OCI-LY3 (cell line): ENCODE results near the gene PPP1R14D.

Experiments used
- H2AFZ ChIP-seq: fragments of 200-600, 300-600 bp; shearing (Covaris generic); 2 replicates; pipeline ENCODE4 v1.6.0; 2014; ENCODE audit warnings: antibody characterized with exemption, low read depth, low read length
- H3K27ac ChIP-seq: fragments of 200-600, 300-600 bp; sonication (generic); 2 replicates; pipeline ENCODE4 v1.5.1; 2014; ENCODE audit warnings: mild to moderate bottlenecking, low read length, moderate library complexity, mixed read lengths
- H3K27me3 ChIP-seq: fragments of 200-600, 300-600 bp; sonication (generic); 2 replicates; pipeline ENCODE4 v1.6.1; 2014; ENCODE audit warnings: low read depth, low read length, mixed read lengths
- H3K36me3 ChIP-seq: fragments of 200-600, 300-600 bp; sonication (generic); replicated peaks from 2 replicates; pipeline ENCODE3; 2014; ENCODE audit warnings: low read depth, low read length, mixed read lengths
- H3K4me1 ChIP-seq: fragments of 300-600, 200-600 bp; sonication (generic); 2 replicates; pipeline ENCODE4 v1.6.1; 2014; ENCODE audit warnings: low read length, mixed read lengths
- H3K4me2 ChIP-seq: fragments of 200-600, 300-600 bp; sonication (generic); 2 replicates; pipeline ENCODE4 v1.6.1; 2014; ENCODE audit warnings: low read length, mixed read lengths
- H3K4me3 ChIP-seq: fragments of 300-600, 200-600 bp; sonication (generic); 2 replicates; pipeline ENCODE4 v1.5.1; 2014; ENCODE audit warnings: antibody characterized with exemption, mild to moderate bottlenecking, low read length, moderate library complexity
- H3K79me2 ChIP-seq: fragments of 300-600, 200-600 bp; shearing (Covaris generic); 2 replicates; pipeline ENCODE4 v1.6.1; 2014; ENCODE audit warnings: mild to moderate bottlenecking, low read length, mixed read lengths
- H3K9ac ChIP-seq: fragments of 300-600, 200-600 bp; shearing (Covaris generic); 2 replicates; pipeline ENCODE4 v1.6.0; 2014; ENCODE audit warnings: mild to moderate bottlenecking, low read length, moderate library complexity
- H3K9me3 ChIP-seq: fragments of 200-600, 300-600 bp; shearing (Covaris generic); 2 replicates; pipeline ENCODE4 v1.6.1; 2014; ENCODE audit warnings: low read length, mixed read lengths; ENCODE audit not compliant: insufficient read depth
- H4K20me1 ChIP-seq: fragments of 200-600, 300-600 bp; sonication (generic); 2 replicates; pipeline ENCODE4 v1.6.1; 2016; ENCODE audit warnings: low read length, mixed read lengths; ENCODE audit not compliant: insufficient read depth
- EZH2phosphoT487 ChIP-seq: fragments of 200-600 bp; shearing (Covaris generic); IDR thresholded peaks from 2 replicates; pipeline ENCODE4 v1.6.1; 2018; ENCODE audit warnings: antibody characterized with exemption, mixed run types, low read depth
- TF ChIP-seq, protein P1 (sequence below): fragments of 200-600, 300-600 bp; sonication (generic); IDR thresholded peaks from 2 replicates; pipeline ENCODE4 v1.5.1; 2014; ENCODE audit warnings: antibody characterized with exemption, low read length, low read depth

PPP1R14D gene

DNA sequence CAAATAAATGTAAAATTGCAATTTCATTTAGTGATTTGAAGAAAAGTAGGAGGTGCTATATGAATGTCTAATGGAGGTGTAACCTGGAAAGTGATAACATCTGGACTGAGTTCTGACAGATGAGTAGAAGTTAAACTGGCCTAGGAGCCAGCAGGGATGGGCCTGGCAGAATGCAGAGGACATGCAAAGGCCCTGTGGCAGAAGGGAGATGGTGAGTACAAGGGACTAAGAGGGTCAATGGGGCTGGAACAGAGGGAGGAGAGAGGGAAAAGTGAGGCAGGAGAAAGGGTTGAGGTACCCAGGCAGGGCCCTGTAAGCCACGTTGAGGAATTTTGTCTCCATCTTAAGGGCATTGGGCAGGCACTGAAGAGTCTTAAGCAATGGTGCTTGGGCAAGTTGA lies 3.4 kb upstream of the PPP1R14D start:
- no peak overlapping the region for H3K4me2 ChIP-seq
- H4K20me1 ChIP-seq: no peaks in the 10 kb centered on the region
- H3K9ac ChIP-seq: no peak overlapping the region
- no peaks in the 10 kb centered on the region for H3K4me1 ChIP-seq
- no peaks in the 10 kb centered on the region for H3K79me2 ChIP-seq
- TF ChIP-seq, protein P1, sequence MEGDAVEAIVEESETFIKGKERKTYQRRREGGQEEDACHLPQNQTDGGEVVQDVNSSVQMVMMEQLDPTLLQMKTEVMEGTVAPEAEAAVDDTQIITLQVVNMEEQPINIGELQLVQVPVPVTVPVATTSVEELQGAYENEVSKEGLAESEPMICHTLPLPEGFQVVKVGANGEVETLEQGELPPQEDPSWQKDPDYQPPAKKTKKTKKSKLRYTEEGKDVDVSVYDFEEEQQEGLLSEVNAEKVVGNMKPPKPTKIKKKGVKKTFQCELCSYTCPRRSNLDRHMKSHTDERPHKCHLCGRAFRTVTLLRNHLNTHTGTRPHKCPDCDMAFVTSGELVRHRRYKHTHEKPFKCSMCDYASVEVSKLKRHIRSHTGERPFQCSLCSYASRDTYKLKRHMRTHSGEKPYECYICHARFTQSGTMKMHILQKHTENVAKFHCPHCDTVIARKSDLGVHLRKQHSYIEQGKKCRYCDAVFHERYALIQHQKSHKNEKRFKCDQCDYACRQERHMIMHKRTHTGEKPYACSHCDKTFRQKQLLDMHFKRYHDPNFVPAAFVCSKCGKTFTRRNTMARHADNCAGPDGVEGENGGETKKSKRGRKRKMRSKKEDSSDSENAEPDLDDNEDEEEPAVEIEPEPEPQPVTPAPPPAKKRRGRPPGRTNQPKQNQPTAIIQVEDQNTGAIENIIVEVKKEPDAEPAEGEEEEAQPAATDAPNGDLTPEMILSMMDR: no peak
- TF ChIP-seq EZH2phosphoT487: no peak
- H3K36me3 ChIP-seq: no peaks in the 10 kb centered on the region
- 0 out of 2 replicates have a peak, but pooled peaks cover 2% of the 10 kb centered on the region for H3K27me3 ChIP-seq
- no peak overlapping the region for H3K4me3 ChIP-seq
- no peaks in the 10 kb centered on the region for H3K9me3 ChIP-seq
- H3K27ac ChIP-seq: no peak overlapping the region
- no peak overlapping the region for H2AFZ ChIP-seq

DNA sequence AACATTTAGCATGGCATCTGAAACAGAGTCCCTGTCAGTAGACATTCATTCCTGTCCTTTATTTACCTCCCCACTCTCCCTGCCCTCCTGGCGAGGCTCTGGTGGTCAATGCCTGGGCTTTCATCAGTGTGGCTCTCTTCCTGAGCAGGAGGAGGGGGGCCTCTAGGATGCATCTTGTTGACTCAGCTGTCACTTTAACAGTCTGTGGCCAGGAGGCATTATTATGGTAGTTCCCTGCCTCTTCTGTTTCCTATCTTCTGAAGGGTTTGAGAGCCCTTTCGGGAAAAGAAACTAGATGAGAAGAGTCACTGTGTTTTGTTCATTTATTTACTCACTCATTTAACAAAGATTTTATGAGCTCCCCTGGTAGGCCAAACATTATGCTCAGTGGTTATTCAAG lies 2.4 kb upstream of the PPP1R14D start:
- H4K20me1 ChIP-seq: no peaks in the 10 kb centered on the region
- H3K36me3 ChIP-seq: no peaks in the 10 kb centered on the region
- H3K4me2 ChIP-seq: no peak overlapping the region
- H3K4me1 ChIP-seq: no peaks in the 10 kb centered on the region
- TF ChIP-seq, protein P1: no peak
- TF ChIP-seq EZH2phosphoT487: no peak
- no peak overlapping the region for H3K9ac ChIP-seq
- no peak overlapping the region for H3K27ac ChIP-seq
- H2AFZ ChIP-seq: no peak overlapping the region
- H3K79me2 ChIP-seq: no peaks in the 10 kb centered on the region
- H3K4me3 ChIP-seq: no peak overlapping the region
- H3K9me3 ChIP-seq: no peaks in the 10 kb centered on the region
- H3K27me3 ChIP-seq: 0 out of 2 replicates have a peak, but pooled peaks cover 4% of the 10 kb centered on the region

DNA sequence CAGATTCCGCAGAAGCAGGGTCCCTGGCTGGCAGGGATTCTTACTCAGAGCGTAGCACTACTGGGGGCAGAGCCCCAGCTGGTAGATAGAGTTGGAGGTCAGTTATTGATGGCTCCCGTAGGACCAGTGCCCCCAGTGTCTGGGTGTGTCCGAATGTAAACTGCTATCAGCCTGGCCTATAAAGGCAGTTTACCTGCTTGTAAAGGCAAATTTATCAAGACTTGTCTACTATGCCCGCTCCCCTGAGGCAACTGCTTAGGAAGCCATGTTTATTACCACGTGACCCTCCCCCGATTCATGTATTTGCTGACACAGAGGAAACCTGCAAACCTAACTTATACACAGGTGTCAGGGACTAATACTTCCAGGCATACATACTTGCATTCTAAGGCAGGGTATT lies 607 bp upstream of the PPP1R14D start:
- Histone ChIP-seq H3K9ac (no peak overlapping the region), H4K20me1 (no peaks in the 10 kb centered on the region), H3K27me3 (0 out of 2 replicates have a peak, but pooled peaks cover 5% of the 10 kb centered on the region), H3K4me2 (peak overlapping the region; percentile 41; the same call in 1 of the 2 replicates), H3K9me3 (no peaks in the 10 kb centered on the region), H3K4me1 (no peaks in the 10 kb centered on the region), H3K79me2 (no peaks in the 10 kb centered on the region), H3K4me3 (peak overlapping the region; percentile 31; the same call in 1 of the 2 replicates), H3K27ac (no peak overlapping the region), H3K36me3 (no peaks in the 10 kb centered on the region), H2AFZ (peak overlapping the region; percentile 70)
- no peak for TF ChIP-seq EZH2phosphoT487
- TF ChIP-seq, protein P1: no peak

GRCh38 chr15:40826423-40827075 lies 2.0 kb downstream of the PPP1R14D start:
- TF ChIP-seq, protein P1: no peak
- no peak for TF ChIP-seq EZH2phosphoT487
- Histone ChIP-seq H3K36me3 (no peaks in the 10 kb centered on the region), H3K4me1 (no peaks in the 10 kb centered on the region), H3K4me3 (no peak overlapping the region), H3K79me2 (no peaks in the 10 kb centered on the region), H3K9me3 (no peaks in the 10 kb centered on the region), H3K9ac (no peak overlapping the region), H2AFZ (no peak overlapping the region), H4K20me1 (no peaks in the 10 kb centered on the region), H3K27me3 (0 out of 2 replicates have a peak, but pooled peaks cover 5% of the 10 kb centered on the region), H3K27ac (no peak overlapping the region), H3K4me2 (no peak overlapping the region)
